Activated T-cell treated with anti-CD3 and anti-CD28 coated beads for 1 hour (primary cell): Measurements from ENCODE around the gene MFSD11.
"Not testable (repeated sequence)": the region's sequence is repeated elsewhere in the genome, so short reads cannot be mapped to it uniquely, and the experiment has no call there.

Experiments used
- DNase-seq: peaks from one replicate; pipeline ENCODE4 v3.0.0-alpha.2; 2020; ENCODE audit warnings: low read depth

Gene MFSD11

GRCh38 chr17:76737676-76738467, at the start of gene MFSD11:
Gene MFSD11 (plus strand): TSS chr17:76738119. CDS start chr17:76738353, 234 bp downstream.
- DNase-seq, result peak; percentile 83

- no peak for DNase-seq
Measured at GRCh38 chr17:76688165-76688622, 49.7 kb upstream of the MFSD11 start.

GRCh38 chr17:76689859-76690258, 48.1 kb upstream of the MFSD11 start:
- no peak for DNase-seq

DNA sequence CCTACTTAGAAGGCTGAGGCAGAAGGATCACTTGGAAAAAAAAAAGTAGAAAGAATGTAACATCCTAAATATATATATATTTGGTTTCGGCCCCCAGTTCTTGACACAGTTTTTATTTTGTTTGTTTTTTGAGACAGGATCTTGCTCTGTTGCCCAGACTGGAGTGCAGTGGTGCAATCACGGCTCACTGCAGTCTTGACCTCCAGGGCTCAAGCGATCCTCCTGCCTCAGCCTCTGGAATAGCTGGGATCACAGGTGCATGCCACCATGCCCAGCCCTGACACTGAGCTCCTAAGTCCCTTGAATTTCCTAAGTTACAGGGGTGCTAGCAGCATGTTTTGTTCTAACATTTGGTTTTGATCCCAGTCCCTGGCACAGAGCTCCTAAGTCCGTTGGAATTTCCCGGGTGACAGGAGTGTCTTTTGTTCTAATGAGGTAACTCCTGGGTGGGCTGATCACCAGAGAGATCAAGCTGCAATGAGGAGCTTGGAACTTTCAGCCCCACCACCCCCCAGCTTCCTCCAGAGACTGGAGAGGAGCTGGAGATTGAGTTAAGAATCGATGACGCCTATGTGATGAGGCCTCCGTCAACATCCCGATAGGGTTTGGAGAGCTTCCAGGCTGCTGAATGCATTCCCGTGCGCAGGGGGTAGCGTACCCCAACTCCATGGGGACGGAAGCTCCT, 47.2 kb upstream of the MFSD11 start:
- no peak for DNase-seq

GRCh38 chr17:76691379-76692191, 46.3 kb upstream of the MFSD11 start:
- no peak for DNase-seq

DNA sequence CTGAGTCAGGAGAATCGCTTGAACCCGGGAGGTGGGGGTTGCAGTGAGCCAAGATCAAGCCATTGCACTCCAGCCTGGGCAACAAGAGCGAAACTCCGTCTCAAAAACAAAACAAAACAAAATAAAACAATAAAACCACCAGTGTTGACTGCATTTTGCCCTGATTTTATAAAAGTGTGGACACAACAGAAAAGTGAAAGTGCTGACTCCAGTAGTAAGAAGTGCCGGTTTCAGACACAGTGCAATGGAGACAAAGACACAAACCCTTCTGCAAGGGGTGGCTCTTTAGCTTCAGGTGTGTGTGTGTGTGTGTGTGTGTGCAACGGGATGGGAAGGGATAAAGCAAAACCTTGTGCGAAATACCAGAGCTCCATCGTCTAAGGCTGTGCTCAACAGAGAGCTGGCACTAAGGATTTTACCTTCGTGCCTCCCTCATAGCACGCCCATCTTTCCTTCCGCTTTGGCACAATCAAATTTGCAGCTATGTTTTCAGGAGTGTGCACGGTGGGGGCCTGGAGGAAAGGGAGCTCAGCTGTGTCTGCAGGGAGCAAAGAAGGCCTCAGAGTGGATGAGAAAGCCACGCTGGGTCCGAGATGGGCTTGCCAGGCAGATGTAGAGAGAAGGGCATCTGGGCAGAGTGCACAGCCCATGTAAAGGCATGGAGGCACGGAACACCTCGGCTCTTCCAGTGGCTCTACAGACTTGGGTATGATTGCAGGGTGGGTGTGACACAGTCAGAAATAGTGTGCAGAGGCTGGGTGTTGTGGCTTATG, 42.7 kb upstream of the MFSD11 start:
- no peak for DNase-seq

DNA sequence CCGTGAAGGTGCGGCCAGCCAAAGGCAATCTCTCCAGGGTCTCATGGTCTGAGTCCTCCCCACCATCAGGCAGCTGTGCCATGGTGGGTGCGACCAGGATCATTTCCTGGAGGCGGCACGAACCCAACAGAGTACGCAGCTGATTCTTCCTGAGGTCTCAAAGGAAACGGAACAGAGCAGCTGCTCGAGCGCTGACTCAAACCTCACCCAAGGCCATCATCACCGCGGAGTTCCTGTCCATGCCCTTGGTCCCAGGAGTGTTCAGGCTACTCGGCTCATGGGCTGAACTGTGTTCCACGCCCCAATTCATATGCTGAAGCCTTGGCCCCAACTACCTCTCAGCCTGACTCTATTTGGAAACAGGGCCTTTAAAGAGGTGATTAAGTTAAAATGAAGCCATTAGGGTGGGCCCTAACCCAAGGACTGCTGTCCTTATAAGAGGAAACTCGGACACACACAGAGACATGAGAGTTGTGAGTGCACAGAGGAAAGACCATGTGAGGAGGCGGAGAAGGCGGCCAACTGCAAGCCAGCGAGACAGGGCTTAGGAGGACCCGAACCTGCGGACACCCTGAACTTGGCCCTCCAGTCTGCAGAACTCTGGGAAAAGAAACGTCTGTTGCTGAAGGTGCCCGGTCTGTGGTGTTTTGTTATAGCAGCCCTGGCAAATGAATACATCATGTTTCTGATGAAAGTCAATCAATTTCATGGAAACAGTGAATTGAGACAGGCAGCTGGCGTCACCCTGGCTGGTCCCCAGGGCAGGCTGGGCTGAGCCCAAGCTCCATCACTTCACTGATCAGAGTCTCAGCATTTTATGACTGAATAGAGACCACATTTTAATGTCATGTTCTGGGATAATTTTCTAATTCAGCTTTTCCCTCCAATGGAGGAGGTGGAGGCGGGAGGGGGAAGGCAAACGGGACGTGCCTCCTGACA, 40.9 kb upstream of the MFSD11 start:
- DNase-seq, result no peak

- no peak for DNase-seq
Measured at GRCh38 chr17:76697702-76698465, 40.0 kb upstream of the MFSD11 start.

DNA sequence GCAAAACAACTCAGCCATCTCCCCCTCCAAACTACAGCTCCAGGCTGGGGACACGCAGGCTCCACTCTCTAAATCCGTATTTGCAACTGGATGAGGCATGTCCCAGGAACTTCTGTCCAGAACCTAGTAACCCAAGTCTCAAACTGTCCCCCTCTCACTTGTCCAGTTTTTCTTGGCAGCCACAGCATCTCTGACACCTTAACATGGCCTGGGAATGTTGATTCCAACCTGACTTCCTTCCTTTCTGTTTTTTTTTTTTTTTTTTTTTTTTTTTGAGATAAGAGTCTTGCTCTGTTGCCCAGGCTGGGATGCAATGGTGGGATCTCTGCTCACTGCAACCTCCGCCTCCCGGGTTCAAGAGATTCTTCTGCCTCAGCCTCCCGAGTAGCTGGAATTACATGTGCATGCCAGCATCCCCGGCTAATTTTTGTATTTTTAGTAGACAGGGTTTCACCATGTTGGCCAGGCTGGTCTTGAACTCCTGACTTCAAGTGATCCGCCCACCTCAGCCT, 39.4 kb upstream of the MFSD11 start:
- not testable (repeated sequence) for DNase-seq

DNA sequence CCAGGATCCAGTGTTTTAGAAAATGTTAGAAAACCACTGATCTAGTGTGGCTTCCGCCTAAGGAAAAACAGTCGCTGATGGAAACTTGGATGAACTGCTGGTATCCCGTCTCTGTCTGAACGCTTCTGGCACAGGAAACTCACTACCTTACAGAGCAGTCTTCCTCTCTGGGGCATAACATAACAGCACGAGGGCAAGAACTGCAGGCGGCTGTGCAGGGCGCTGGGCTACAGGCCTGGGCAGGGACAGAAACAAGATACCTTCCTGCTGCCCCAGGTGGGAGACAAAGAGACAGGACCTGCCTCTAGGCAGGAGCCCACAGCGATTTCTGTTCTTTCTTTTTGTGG, 37.7 kb upstream of the MFSD11 start:
- no peak for DNase-seq

GRCh38 chr17:76700617-76701470, 37.1 kb upstream of the MFSD11 start:
- DNase-seq, result no peak

DNA sequence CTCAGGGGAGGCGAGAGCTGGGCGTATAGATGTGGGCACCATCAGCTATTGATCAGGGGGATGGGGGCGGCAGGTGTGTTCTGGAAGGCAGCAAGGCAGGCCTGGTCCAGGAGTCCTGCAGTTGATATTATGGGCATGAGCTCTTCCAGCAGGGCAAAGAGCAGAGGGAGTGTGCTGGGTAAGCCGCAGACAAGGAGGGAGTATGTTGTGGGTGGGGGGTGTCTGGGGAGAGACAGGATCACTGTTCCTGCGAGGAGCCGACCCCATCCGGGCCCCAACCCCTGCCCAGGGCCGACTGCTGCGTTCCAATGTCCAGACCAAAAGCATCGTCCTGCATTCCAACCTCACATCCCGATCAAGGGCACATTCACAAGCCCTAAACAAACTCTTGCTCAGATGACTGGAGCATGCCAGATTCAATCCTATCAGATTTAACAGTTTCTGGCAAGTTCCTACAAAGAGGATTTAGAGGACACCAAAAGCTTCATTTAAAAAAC, 36.4 kb upstream of the MFSD11 start:
- no peak for DNase-seq

DNA sequence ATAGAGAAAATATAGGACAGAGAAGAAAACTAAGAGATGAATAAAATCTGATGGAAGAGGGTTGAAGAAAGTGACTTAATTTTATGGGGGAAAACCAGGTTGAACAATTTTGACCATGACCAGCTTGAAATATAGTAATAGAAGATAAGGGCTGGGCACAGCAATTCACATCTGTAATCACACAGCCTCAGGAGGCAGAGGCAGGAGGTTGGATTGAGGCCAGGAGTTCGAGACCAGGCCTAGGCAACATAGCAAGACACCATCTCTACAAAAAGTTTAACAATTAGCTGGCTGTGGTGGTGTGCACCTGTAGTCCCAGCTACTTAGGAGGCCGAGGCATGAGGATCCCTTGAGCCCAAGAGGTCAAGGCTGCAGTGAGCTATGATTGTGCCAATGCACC, 35.8 kb upstream of the MFSD11 start:
- no peak for DNase-seq

GRCh38 chr17:76702941-76703637, 34.8 kb upstream of the MFSD11 start:
- DNase-seq, result no peak

DNA sequence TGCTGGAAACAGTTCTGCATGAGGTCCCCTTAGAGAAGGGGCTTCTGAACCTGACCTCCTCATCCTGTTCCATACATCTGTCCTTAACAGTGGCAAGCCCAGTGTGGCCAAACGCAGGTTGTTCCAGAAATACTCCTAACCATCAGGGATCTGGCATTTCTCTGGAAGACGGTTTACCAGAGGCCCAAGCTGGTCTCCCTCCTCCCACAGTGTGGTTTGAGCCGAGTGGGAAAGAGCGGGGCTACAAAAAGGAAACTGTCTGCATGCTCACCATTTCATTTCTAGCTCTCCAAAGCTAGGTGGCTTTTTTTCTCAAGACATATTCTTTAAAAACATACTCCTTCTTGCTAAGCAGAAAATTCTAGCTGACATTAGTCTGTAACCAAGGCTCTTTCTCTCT, 33.1 kb upstream of the MFSD11 start:
- no peak for DNase-seq

GRCh38 chr17:76706817-76707216, 31.1 kb upstream of the MFSD11 start:
- no peak for DNase-seq

GRCh38 chr17:76707985-76708807, 29.7 kb upstream of the MFSD11 start:
- DNase-seq, result no peak
